PFSK-1 (cell line): ENCODE results near the gene DNAH5.

Source experiments
- POLR2AphosphoS5 ChIP-seq: IDR thresholded peaks from 2 replicates; pipeline ENCODE4 v1.6.1; 2012; ENCODE audit warnings: low read depth, mild to moderate bottlenecking, control low read depth, low read length, moderate library complexity
- REST ChIP-seq, 2 experiments: IDR thresholded peaks; 2 replicates each; pipeline versions ENCODE4 v1.6.1 to v1.8.0; 2011 to 2012; ENCODE audit warnings: low read depth in 2 of 2, low read length in 2 of 2, control low read depth in 1 of 2, inconsistent platforms in 1 of 2, mild to moderate bottlenecking in 1 of 2, moderate library complexity in 1 of 2; ENCODE audit not compliant: insufficient read depth in 1 of 2

DNA sequence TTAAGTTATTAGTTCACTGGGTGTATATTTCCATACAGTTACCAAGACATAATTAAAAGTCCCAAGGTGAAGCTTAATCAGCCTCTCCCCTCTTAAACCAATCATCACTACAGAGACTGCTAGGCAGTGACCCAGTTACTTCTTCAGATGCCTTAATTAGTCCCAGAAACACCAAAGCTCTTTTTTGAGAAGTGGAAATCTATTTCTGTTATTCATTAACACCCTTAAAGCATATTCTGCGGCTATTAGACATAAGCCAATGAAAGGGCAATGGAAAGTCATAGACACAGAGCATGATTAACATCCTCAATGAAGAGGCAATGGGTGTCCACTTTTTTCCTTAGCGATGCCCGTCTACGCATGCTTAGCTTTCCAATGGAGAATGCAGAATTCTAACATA, 48.3 kb upstream of the DNAH5 start:
- TF ChIP-seq POLR2AphosphoS5 (no peak), REST (IDR thresholded peaks at IDR 0.05; ENCODE audit: insufficient read depth in 1 of 2, low read depth in 2 of 2, low read length in 2 of 2) (no peak)
